SJCRH30 (cell line): ENCODE measurements around the gene TFEB. TPM values are rescaled to one million over a fixed set of nuclear protein-coding genes. Genes with fewer than 3 reads are reported as not detected.

ENCODE experiments used
- DNase-seq, 2 experiments: peaks; one replicate each; pipeline ENCODE4 v3.0.0-alpha.2; 2015 to 2020
- H3K27ac ChIP-seq: fragments of 250-450 bp; sonication (Bioruptor Pico); 2 replicates; pipeline ENCODE4 v1.5.1; 2020; ENCODE audit warnings: mild to moderate bottlenecking, moderate library complexity
- H3K27me3 ChIP-seq: fragments of 250-450 bp; sonication (Bioruptor Pico); 2 replicates; pipeline ENCODE4 v1.5.1; 2020; ENCODE audit warnings: mild to moderate bottlenecking, moderate library complexity
- H3K36me3 ChIP-seq: fragments of 250-450 bp; sonication (Bioruptor Pico); 2 replicates; pipeline ENCODE4 v1.5.1; 2020; ENCODE audit warnings: mild to moderate bottlenecking, moderate library complexity
- H3K4me1 ChIP-seq: fragments of 250-450 bp; sonication (Bioruptor Pico); 2 replicates; pipeline ENCODE4 v1.5.1; 2020; ENCODE audit warnings: mild to moderate bottlenecking, moderate library complexity
- H3K4me3 ChIP-seq: fragments of 250-450 bp; sonication (Bioruptor Pico); 2 replicates; pipeline ENCODE4 v1.5.1; 2020; ENCODE audit warnings: mild to moderate bottlenecking, moderate library complexity
- H3K9me3 ChIP-seq: fragments of 250-450 bp; sonication (Bioruptor Pico); replicated peaks from 2 replicates; pipeline ENCODE4 v1.5.1; 2020; ENCODE audit warnings: mild to moderate bottlenecking, moderate library complexity
- total RNA-seq: library from RNA; depleted of rRNA; stranded (reverse); fragments of >200 nt; shearing (Covaris generic); gene quantifications from 2 replicates; pipeline ENCODE4 v1.2.3, GENCODE V29; 2014

TFEB gene
- total RNA-seq, 1 experiment from 2014 or later: 0.57 TPM

DNA sequence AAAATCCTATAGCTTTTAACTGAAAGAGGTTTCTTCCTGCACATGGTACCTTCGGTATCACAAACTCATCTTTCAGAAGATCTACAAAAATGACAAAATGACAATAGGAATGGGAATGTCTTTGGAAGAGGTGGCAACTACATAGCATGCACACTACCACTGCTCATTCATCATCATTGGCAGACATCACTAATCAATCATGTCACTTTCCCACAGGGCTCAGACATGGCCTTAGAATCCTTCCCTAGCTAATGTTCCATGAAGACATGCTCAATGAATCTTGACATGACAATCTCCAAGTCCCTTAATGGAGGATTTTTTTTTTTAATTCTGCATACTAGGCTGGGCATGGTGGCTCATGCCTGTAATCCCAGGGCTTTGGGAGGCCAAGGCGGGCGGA lies 15.0 kb upstream of the TFEB start:
- H3K27ac ChIP-seq: no peak overlapping the region
- H3K4me3 ChIP-seq: no peak overlapping the region
- H3K36me3 ChIP-seq: no peaks in the 10 kb centered on the region
- no peaks in the 10 kb centered on the region for H3K27me3 ChIP-seq
- no peaks in the 10 kb centered on the region for H3K9me3 ChIP-seq
- no peaks in the 10 kb centered on the region for H3K4me1 ChIP-seq
- no peak for DNase-seq

DNA sequence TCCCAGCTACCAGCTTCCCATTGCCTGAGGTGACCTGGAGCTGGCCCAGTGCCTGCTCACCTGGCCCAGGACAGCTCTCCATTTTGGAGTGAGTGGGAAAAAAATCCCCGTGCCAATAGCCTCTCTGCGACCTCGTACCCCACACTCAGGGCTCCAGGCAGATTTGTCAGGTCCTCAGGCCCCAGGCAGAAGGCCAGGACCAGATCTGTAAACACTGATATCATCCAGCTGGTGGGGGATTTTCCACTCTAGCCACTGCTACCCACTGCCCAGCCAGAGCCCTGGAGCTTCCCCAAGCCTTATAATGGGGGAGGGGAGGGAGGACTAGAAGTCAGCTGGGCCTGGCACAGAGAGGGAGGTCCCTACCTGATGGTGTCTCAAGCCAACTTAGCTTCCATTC lies 13.1 kb upstream of the TFEB start:
- H3K4me3 ChIP-seq: no peak overlapping the region
- no peaks in the 10 kb centered on the region for H3K27me3 ChIP-seq
- H3K36me3 ChIP-seq: no peaks in the 10 kb centered on the region
- H3K27ac ChIP-seq: no peak overlapping the region
- H3K4me1 ChIP-seq: no peaks in the 10 kb centered on the region
- H3K9me3 ChIP-seq: no peaks in the 10 kb centered on the region
- DNase-seq: no peak

DNA sequence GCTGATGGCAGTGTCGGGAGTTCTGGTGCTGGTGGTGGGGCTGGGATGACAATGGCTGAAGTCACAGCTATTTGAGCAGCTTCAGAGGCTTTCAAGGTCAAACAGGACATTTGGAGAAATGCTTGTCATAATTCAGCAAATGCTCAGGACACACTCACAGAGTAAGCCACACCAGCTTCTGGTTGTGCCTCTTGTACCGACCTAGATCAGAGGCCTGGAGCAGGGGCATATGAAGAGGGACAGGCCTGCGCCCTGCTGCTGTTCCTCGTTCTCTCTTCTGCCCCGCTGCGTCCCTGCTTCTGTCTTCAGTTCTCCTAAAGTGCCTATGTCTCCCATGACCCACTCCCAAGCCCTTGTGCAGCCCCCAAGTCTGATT lies 12.7 kb upstream of the TFEB start:
- DNase-seq: no peak
- Histone ChIP-seq H3K9me3 (no peaks in the 10 kb centered on the region), H3K4me3 (no peak overlapping the region), H3K27me3 (no peaks in the 10 kb centered on the region), H3K4me1 (no peaks in the 10 kb centered on the region), H3K36me3 (no peaks in the 10 kb centered on the region), H3K27ac (no peak overlapping the region)

DNA sequence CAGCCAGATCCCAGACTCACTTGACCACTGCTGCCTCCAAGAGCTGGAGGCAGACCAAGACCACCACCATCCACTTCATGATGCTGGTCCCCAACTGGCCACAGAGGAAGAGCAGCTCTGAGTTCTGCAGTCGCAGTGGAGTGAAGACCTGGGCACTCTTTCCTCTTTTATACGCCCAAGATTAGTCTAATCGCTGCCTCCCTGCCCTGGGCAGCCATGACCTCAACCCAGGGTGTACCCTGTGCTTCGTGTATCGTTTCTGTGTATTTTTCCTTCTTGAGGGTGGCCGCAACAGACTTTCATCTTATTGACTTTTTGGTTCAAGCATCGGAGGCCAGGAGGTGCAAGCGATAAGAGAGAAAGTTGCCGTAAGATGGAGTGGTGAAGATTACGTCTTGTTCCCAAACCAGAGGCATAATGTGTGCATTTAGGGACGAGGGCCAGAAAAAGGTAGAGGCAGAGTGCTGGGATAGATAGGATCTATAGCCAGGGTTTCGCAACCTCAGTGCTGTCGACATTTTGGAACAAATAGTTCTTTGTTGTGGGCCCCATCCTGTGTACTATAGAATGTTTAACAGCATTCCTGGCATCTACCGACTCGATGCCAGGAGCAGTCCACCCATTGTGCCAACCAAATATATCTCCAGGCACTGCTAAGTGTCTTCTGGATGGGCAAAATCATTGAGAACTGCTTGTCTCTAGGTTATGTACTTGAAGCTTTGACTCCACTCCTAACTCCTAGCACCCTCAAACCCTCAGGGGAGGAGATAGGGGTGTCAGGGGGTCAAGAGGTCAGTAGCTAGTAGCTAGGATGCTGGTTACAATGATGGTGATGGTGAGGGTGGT lies 12.1 kb upstream of the TFEB start, which contains the start of gene PGC:
PGC (minus strand) TSS at position 142 of the 846 bp plus-strand sequence; CDS start at position 79, 63 bp downstream.
- Histone ChIP-seq H3K36me3 (no peaks in the 10 kb centered on the region), H3K4me1 (no peaks in the 10 kb centered on the region), H3K27ac (no peak within 1 kb of the TSS), H3K4me3 (no peak within 1 kb of the TSS), H3K9me3 (no peaks in the 10 kb centered on the region), H3K27me3 (no peaks in the 10 kb centered on the region)
- no peak for DNase-seq

DNA sequence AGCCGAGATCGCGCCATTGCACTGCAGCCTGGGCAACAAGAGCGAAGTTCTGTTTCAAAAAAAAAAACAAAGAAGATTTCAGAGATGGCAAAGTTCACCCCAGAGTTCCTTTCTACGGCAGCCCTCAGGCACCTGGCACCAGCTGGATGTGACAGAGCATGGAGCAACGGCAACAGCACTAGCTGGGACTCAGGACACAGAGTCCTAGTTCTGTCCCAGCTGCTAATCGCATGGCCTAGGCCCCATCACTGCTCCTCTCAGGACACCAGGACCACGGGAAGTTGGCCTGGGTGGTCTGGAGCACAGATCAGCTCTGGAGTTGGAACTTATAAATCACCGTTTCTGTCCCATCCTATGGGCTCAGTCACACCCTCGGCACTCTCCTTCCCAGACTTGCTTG lies 10.7 kb upstream of the TFEB start:
- DNase-seq: no peak
- Histone ChIP-seq H3K27ac (no peak overlapping the region), H3K36me3 (no peaks in the 10 kb centered on the region), H3K9me3 (no peaks in the 10 kb centered on the region), H3K27me3 (no peaks in the 10 kb centered on the region), H3K4me3 (no peak overlapping the region), H3K4me1 (peaks cover 9% of the 10 kb centered on the region)

DNA sequence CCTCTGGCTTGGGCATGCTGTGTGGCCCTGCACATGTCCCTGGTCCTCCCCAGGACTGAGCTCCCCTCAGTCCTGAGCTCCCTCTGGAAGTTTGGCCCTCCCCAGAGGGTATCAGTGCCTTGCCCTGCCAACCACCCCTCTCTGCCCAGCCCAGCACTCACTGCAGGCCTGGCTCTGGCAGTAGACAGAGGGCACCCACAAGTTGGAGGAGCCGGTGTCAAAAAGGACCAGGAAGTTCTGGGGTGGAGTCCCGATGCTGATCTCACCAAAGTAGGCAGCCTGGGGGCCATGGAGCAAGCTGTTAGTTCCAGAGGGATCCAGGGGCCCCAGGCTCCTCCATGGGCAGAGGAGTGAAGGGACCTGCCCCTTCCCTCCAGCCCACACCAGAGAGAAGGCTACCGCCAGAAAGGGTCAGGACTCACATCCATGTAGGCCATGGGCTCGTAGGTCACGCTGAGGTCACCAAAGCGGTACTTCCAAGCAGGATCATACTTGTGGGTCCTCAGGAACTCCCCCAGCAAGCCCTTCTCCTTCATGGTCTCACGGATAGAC lies 8.9 kb upstream of the TFEB start:
- no peaks in the 10 kb centered on the region for H3K36me3 ChIP-seq
- peaks cover 9% of the 10 kb centered on the region for H3K4me1 ChIP-seq
- no peak overlapping the region for H3K4me3 ChIP-seq
- no peak for DNase-seq
- 0 out of 2 replicates have a peak, but pooled peaks cover 4% of the 10 kb centered on the region for H3K27me3 ChIP-seq
- H3K9me3 ChIP-seq: no peaks in the 10 kb centered on the region
- H3K27ac ChIP-seq: no peak overlapping the region

DNA sequence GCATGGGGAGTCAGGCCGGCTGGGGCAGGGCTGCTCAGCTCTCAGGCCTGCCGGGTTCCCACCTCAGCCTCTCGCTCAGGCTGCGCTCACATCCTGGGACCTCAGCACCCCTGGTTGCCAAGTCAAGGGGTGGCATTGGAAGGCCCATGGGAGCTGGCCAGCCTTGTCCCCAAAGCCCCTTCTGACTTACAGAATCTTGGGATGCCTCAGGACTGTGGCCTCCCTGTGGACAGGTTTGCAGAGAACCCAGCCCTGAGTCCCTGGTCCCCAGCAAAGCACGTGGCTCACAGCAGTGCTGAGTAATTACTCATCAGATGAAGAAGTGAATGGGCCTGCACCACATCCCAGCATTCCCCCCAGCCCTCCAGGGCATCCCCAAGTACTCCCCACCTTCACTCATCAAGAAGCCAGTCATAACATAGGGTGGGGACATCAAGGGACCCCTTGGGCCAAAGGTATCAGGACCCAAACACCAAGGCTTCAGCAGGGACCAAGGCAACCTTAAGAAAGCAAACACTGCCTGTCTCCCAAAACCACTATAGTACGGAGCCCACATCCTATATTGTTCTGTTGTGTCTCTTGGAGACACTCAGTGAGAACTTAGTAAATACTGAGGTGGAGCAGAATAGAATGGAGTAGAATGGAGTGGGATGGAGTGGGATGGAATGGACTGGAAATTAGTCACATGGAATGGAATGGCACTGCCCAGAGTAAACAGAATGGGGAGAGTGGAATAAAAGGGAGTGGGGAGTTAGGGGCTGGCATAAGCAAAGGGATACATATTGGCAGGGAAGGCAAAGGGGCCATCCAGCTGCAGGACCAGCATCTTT lies 8.2 kb upstream of the TFEB start:
- Histone ChIP-seq H3K36me3 (no peaks in the 10 kb centered on the region), H3K27ac (no peak overlapping the region), H3K4me3 (no peak overlapping the region), H3K9me3 (no peaks in the 10 kb centered on the region), H3K4me1 (peaks cover 9% of the 10 kb centered on the region), H3K27me3 (0 out of 2 replicates have a peak, but pooled peaks cover 4% of the 10 kb centered on the region)
- no peak for DNase-seq

DNA sequence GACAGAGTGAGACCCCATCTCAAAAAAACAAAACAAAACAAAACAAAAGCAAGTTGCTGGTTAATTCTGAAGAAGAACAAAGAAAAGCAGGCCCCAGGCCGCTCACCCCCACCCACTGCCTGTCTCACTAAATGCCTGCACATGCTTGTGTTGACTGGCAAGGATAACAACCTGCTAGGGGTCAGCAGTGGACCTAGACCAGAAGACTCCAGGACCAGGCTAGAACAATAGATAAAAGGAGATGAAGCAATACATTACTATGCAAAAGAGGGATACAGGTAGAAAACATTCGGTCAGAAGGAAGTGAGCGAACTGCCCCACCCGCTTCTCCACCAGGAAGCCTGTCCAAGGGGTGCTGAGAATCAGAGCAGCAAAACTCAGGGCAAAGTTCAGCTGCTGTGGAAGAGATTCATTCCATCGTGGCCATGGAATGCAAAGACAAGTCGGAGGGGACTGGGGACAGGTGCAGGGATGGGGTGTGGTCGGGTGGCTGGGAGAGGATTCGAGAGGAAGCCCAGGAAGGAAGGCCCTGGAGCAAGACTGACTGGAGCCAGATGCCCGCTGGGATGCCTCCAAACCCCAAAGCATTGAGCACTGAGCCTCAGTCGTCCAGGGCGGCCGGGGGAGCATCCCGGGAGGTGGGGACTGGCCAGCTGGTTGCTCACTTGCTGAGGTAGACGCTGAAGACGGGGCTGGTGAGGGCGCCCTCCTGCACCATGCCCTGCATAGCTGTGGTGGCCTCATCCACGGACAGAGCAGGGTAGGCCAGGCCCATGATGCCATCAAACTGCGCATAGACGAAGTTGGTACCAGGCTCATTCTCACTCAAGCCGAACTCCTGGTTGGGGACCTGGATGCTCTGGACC lies 6.5 kb upstream of the TFEB start:
- H3K36me3 ChIP-seq: no peaks in the 10 kb centered on the region
- H3K27ac ChIP-seq: no peak overlapping the region
- peaks cover 9% of the 10 kb centered on the region for H3K4me1 ChIP-seq
- peak; percentile 49 to 59 for DNase-seq
- no peak overlapping the region for H3K4me3 ChIP-seq
- no peaks in the 10 kb centered on the region for H3K9me3 ChIP-seq
- H3K27me3 ChIP-seq: 0 out of 2 replicates have a peak, but pooled peaks cover 4% of the 10 kb centered on the region

DNA sequence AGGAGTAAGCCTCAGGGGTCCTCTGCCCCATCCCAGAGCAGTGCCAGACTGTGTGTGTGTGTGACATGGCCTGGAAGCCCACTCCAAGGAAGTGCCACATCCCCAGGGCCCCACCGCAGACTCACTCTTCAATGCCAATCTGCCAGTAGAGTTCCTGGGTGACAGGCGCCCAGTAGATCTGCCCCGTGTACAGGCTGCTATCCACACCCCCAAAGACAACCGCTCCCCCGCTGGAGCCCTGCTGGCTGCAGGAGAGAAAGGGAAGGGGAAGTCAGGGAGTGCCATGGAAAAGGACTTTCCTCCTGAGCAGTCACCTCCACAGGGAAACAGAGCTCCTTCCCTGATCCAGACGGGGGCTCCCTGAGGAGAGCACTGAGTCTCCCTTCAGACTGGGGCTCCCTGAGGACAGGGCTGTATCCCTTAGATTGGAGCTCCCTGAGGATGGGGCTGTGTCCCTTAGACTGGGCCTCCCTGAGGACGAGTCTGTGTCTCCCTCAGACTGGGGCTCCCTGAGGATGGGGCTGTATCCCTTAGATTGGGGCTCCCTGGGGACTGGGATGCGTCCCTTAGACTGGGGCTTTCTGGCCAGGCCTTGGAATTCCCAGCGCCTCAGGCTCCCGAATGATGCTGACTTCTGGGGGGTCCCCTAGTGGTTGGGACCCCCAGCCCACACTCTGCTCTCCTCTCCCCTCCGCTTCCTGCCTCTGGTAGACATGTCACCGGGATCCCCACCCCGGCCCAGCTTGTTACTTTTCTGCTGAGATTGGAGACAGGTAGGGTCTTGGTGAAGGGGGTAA lies 5.2 kb upstream of the TFEB start:
- DNase-seq: no peak
- no peak overlapping the region for H3K4me3 ChIP-seq
- peaks cover 12% of the 10 kb centered on the region for H3K4me1 ChIP-seq
- no peaks in the 10 kb centered on the region for H3K9me3 ChIP-seq
- no peaks in the 10 kb centered on the region for H3K36me3 ChIP-seq
- H3K27me3 ChIP-seq: 0 out of 2 replicates have a peak, but pooled peaks cover 4% of the 10 kb centered on the region
- no peak overlapping the region for H3K27ac ChIP-seq

DNA sequence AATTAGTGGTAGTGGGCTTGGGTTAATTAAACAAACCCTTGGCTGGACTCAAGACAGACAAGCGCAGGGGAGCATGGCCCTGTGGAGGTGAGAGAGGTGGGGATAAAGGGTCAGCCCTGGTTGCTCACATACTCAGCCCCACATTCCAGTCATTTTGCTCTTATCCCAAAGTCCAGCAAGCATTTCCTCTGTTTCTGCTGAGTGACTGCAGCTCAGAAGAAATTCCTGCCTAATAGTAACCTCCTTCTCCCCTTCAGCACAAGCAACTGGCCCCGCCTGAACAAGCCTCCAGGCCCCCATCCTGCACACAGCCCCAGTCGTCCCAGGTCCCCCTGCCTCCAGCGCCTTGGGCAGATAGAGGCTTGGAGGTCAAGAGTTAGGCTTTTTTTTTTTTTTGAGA lies 3.6 kb upstream of the TFEB start:
- no peak overlapping the region for H3K4me3 ChIP-seq
- DNase-seq: no peak

DNA sequence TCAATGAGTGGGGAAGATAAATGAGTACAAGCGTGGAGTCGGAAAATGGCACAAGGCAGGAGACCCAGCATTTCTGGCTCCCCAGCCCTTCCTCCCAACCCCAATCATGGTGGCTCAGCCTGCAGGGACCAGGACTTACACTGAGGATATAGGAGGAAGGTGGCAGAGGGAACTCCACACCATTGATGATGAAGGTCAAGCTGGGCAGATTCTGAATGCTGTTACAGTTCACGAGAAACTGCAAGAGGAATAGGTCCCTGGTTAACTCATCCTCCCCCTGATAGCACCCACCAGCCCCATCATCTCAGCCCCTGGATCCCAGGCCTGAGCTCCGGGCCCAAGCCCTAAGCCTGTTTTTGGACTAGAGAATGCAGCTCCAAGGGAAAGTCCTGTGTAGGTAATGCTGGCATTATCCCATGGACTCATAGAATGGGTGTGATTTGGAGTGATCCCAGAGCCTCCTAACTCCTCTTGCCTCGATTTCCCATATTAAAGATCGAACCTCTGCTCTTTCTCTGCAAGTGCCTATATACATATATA lies 2.3 kb upstream of the TFEB start:
- no peak for DNase-seq
- 0 out of 2 replicates have a peak, but pooled peaks cover 4% of the 10 kb centered on the region for H3K27me3 ChIP-seq
- no peaks in the 10 kb centered on the region for H3K36me3 ChIP-seq
- no peak overlapping the region for H3K4me3 ChIP-seq
- H3K4me1 ChIP-seq: peaks cover 15% of the 10 kb centered on the region
- H3K27ac ChIP-seq: no peak overlapping the region
- H3K9me3 ChIP-seq: no peaks in the 10 kb centered on the region

More for the DNA sequence above, 3.6 kb upstream of the TFEB start:
- 0 out of 2 replicates have a peak, but pooled peaks cover 4% of the 10 kb centered on the region for H3K27me3 ChIP-seq
- H3K27ac ChIP-seq: no peak overlapping the region
- H3K9me3 ChIP-seq: no peaks in the 10 kb centered on the region
- H3K4me1 ChIP-seq: peaks cover 12% of the 10 kb centered on the region
- no peaks in the 10 kb centered on the region for H3K36me3 ChIP-seq

DNA sequence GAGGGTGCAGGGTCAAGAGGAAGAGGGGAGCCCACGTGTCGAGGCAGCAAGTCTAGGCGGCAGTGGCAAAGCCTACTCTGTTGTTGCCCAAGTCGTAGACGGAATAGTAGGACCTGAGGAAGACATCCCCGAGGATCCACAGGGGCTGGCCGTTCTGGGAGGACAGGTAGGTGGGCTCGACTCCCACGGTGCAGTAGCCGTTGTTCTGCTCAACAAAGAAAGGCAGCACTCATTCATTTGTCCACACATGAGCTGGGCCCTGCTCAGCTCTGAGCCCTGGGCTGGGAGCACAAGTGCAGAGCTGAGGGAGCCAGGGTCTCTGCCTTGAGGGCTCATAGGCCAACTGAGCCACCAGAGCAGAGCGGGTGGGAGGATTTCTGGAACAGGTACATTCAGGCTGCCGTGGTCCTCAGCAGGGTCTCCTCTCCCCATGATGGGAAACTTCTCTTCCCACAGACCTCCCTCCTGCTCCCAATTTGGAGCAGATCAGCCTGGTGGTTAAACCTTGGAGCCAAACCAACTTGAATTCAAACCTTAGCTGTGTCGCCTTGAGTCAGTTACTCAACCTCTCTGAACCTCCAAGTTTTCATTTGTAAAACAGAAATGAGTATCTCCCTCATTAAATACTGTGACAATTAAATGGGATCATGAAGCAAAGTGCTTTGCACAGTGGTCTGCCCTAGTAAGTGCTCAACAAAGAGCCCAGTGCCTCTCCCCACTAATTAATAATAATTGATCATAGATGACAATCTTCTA lies 1.6 kb upstream of the TFEB start:
- Histone ChIP-seq H3K9me3 (no peaks in the 10 kb centered on the region), H3K4me1 (peaks cover 12% of the 10 kb centered on the region), H3K27me3 (0 out of 2 replicates have a peak, but pooled peaks cover 4% of the 10 kb centered on the region), H3K4me3 (no peak overlapping the region), H3K36me3 (no peaks in the 10 kb centered on the region), H3K27ac (no peak overlapping the region)
- DNase-seq: no peak
